H1 (cell line): ENCODE measurements around the gene ACSM3. TPM values are rescaled to one million over a fixed set of nuclear protein-coding genes. Genes with fewer than 3 reads are reported as not detected.

ENCODE experiments used
- CTCF ChIA-PET: fragments of 300-600 bp; sonication (Branson Sonifier 250); formaldehyde crosslinking; loops from one replicate; lab custom pipeline; 2021; ENCODE audit not compliant: partially characterized antibody; lab: Charles Lee
- POLR2A ChIA-PET: fragments of 300-600 bp; sonication (Branson Sonifier 250); formaldehyde crosslinking; loops from one replicate; lab custom pipeline; 2021; ENCODE audit warnings: inconsistent platforms; ENCODE audit not compliant: partially characterized antibody; lab: Charles Lee
- DNase-seq, 2 experiments: peaks; one replicate each; pipeline versions ENCODE4 v3.0.0 to v3.0.0-alpha.2; 2010 to 2022; ENCODE audit warnings: low spot score in 2 of 2, low read depth in 1 of 2, mixed read lengths in 1 of 2
- FAIRE-seq: peaks from 2 replicates; lab custom pipeline; 2011; peaks lifted over from hg19 to GRCh38; lab: Jason Lieb, UNC
- H2AFZ ChIP-seq: 2 replicates; pipeline ENCODE4 v1.8.1; 2012; ENCODE audit warnings: low read length, inconsistent platforms
- H2AK5ac ChIP-seq: 2 replicates; pipeline ENCODE4 v1.6.1; 2013; ENCODE audit warnings: low read depth, low read length
- H2BK120ac ChIP-seq: replicated peaks from 2 replicates; pipeline ENCODE3; 2013; ENCODE audit warnings: low read depth, low read length, inconsistent platforms
- H2BK12ac ChIP-seq: 2 replicates; pipeline ENCODE4 v1.6.1; 2013; ENCODE audit warnings: low read depth, low read length
- H2BK15ac ChIP-seq: 2 replicates; pipeline ENCODE4 v1.6.1; 2013; ENCODE audit warnings: low read length
- H2BK20ac ChIP-seq: 2 replicates; pipeline ENCODE4 v1.6.1; 2013; ENCODE audit warnings: low read length
- H2BK5ac ChIP-seq: 2 replicates; pipeline ENCODE4 v1.6.1; 2013; ENCODE audit warnings: low read depth, low read length
- H3K14ac ChIP-seq: 2 replicates; pipeline ENCODE4 v1.6.1; 2013; ENCODE audit warnings: inconsistent platforms; ENCODE audit not compliant: insufficient read length
- H3K18ac ChIP-seq: 2 replicates; pipeline ENCODE4 v1.6.1; 2013; ENCODE audit warnings: low read length; ENCODE audit errors: extremely low read depth
- H3K23ac ChIP-seq: 2 replicates; pipeline ENCODE4 v1.6.1; 2013; ENCODE audit warnings: inconsistent platforms; ENCODE audit not compliant: insufficient read length
- H3K23me2 ChIP-seq: 2 replicates; pipeline ENCODE4 v1.6.1; 2013; ENCODE audit warnings: low read depth, low read length
- H3K27ac ChIP-seq: 2 replicates; pipeline ENCODE4 v1.6.1; 2011; ENCODE audit warnings: low read depth, low read length, inconsistent platforms
- H3K27me3 ChIP-seq, 4 experiments: replicated peaks in 1 of 4; 1 replicate in 1 of 4; 2 replicates in 3 of 4; pipeline versions ENCODE4 v1.6.1 to v1.8.1; 2011 to 2013; ENCODE audit warnings: low read length in 3 of 4, mild to moderate bottlenecking in 3 of 4, inconsistent platforms in 2 of 4, mixed read lengths in 2 of 4, moderate library complexity in 1 of 4; ENCODE audit not compliant: control insufficient read depth in 3 of 4, insufficient read depth in 3 of 4; ENCODE audit errors: extremely low read depth in 1 of 4
- H3K36me3 ChIP-seq, 4 experiments: 2 replicates each; pipeline versions ENCODE4 v1.6.1 to v1.8.1; 2011 to 2013; ENCODE audit warnings: mild to moderate bottlenecking in 4 of 4, low read length in 3 of 4, moderate library complexity in 2 of 4, control low read depth in 1 of 4, inconsistent platforms in 1 of 4; ENCODE audit not compliant: insufficient read depth in 4 of 4, control insufficient read depth in 2 of 4
- H3K4ac ChIP-seq: replicated peaks from 2 replicates; pipeline ENCODE3; 2013; ENCODE audit warnings: low read length, low read depth, mixed read lengths, inconsistent platforms; ENCODE audit not compliant: insufficient read length
- H3K4me1 ChIP-seq, 4 experiments: replicated peaks in 1 of 4; 1 replicate in 1 of 4; 2 replicates in 3 of 4; pipeline versions ENCODE4 v1.6.1 to v1.8.1; 2011 to 2013; ENCODE audit warnings: low read length in 3 of 4, inconsistent platforms in 2 of 4, mixed read lengths in 1 of 4; ENCODE audit not compliant: insufficient read depth in 4 of 4, control insufficient read depth in 3 of 4
- H3K4me2 ChIP-seq, 2 experiments: 2 replicates each; pipeline versions ENCODE4 v1.6.1 to v1.8.1; 2011 to 2013; ENCODE audit warnings: low read depth in 2 of 2, low read length in 2 of 2, control low read depth in 1 of 2, inconsistent platforms in 1 of 2, mild to moderate bottlenecking in 1 of 2; ENCODE audit not compliant: insufficient read depth in 1 of 2
- H3K4me3 ChIP-seq, 4 experiments: fragments of 200-600, 300-600 bp in 1 of 4; sonication (generic), shearing (Covaris generic), sonication (Bioruptor Twin) in 1 of 4; 2 replicates each; pipeline versions ENCODE4 v1.5.1 to v1.8.1; 2011 to 2016; ENCODE audit warnings: low read length in 4 of 4, low read depth in 3 of 4, control low read depth in 2 of 4, inconsistent platforms in 2 of 4, mild to moderate bottlenecking in 2 of 4, mixed read lengths in 1 of 4, moderate library complexity in 1 of 4; ENCODE audit not compliant: insufficient read depth in 2 of 4; ENCODE audit errors: extremely low read depth in 1 of 4
- H3K56ac ChIP-seq: replicated peaks from 2 replicates; pipeline ENCODE3; 2013; ENCODE audit warnings: low read depth, mild to moderate bottlenecking, mixed read lengths, low read length, inconsistent platforms; ENCODE audit not compliant: insufficient read length
- H3K79me1 ChIP-seq: 2 replicates; pipeline ENCODE4 v1.6.1; 2013; ENCODE audit warnings: low read depth, low read length, control low read depth
- H3K79me2 ChIP-seq, 2 experiments: 2 replicates each; pipeline versions ENCODE4 v1.6.1 to v1.8.1; 2012 to 2013; ENCODE audit warnings: low read length in 2 of 2, mild to moderate bottlenecking in 2 of 2, inconsistent platforms in 1 of 2; ENCODE audit not compliant: insufficient read depth in 2 of 2, control insufficient read depth in 1 of 2
- H3K9ac ChIP-seq, 4 experiments: replicated peaks in 1 of 4; 1 replicate in 1 of 4; 2 replicates in 3 of 4; pipeline versions ENCODE4 v1.6.1 to v1.8.1; 2011 to 2013; ENCODE audit warnings: low read depth in 3 of 4, low read length in 3 of 4, control low read depth in 2 of 4, mild to moderate bottlenecking in 2 of 4, moderate library complexity in 2 of 4, inconsistent platforms in 1 of 4; ENCODE audit errors: extremely low read depth in 1 of 4
- H3K9me3 ChIP-seq, 2 experiments: 2 replicates each; pipeline versions ENCODE4 v1.6.1 to v1.8.1; 2012 to 2013; ENCODE audit warnings: mild to moderate bottlenecking in 2 of 2, moderate library complexity in 2 of 2, control low read depth in 1 of 2, inconsistent platforms in 1 of 2, low read depth in 1 of 2, low read length in 1 of 2, mixed read lengths in 1 of 2; ENCODE audit not compliant: insufficient read depth in 2 of 2
- H4K20me1 ChIP-seq, 2 experiments: replicated peaks in 1 of 2; 2 replicates each; pipeline versions ENCODE3 to v1.8.1; 2011 to 2013; ENCODE audit warnings: inconsistent platforms in 2 of 2, low read length in 2 of 2, mild to moderate bottlenecking in 1 of 2; ENCODE audit not compliant: insufficient read depth in 2 of 2, control insufficient read depth in 1 of 2
- H4K5ac ChIP-seq: 2 replicates; pipeline ENCODE4 v1.6.1; 2013; ENCODE audit warnings: low read length, low read depth, mixed read lengths, inconsistent platforms; ENCODE audit not compliant: insufficient read length
- H4K8ac ChIP-seq: 2 replicates; pipeline ENCODE4 v1.8.0; 2013; ENCODE audit warnings: mild to moderate bottlenecking, moderate library complexity, low read length, inconsistent platforms; ENCODE audit not compliant: insufficient read depth; ENCODE audit errors: extremely low read depth
- H4K91ac ChIP-seq: replicated peaks from 2 replicates; pipeline ENCODE3; 2013; ENCODE audit warnings: low read length, mixed read lengths, inconsistent platforms; ENCODE audit not compliant: insufficient read length
- CTBP2 ChIP-seq: IDR thresholded peaks from 2 replicates; pipeline ENCODE4 v1.7.0; 2011; ENCODE audit warnings: borderline replicate concordance, mild to moderate bottlenecking, moderate library complexity, mixed read lengths, low read length; ENCODE audit not compliant: insufficient read depth, insufficient read length
- EP300 ChIP-seq, 2 experiments: IDR thresholded peaks; 1 replicate in 1 of 2; 2 replicates in 1 of 2; pipeline ENCODE4 v1.6.1; 2011 to 2012; ENCODE audit warnings: low read depth in 2 of 2, low read length in 2 of 2, mild to moderate bottlenecking in 2 of 2, borderline replicate concordance in 1 of 2, inconsistent platforms in 1 of 2, moderate library complexity in 1 of 2
- RBBP5 ChIP-seq: IDR thresholded peaks from 2 replicates; pipeline ENCODE4 v1.7.1; 2012; ENCODE audit warnings: low read depth, mild to moderate bottlenecking, inconsistent platforms, low read length, moderate library complexity, borderline replicate concordance
- RXRA ChIP-seq: IDR thresholded peaks from 2 replicates; pipeline ENCODE4 v1.6.1; 2011; ENCODE audit warnings: low read depth, mild to moderate bottlenecking, low read length, moderate library complexity; ENCODE audit not compliant: insufficient read depth
- SAP30 ChIP-seq: fragments of 300-600 bp; sonication (generic); IDR thresholded peaks from 2 replicates; pipeline ENCODE4 v1.7.1; 2012; ENCODE audit warnings: low read length, moderate library complexity, mild to moderate bottlenecking, inconsistent platforms; ENCODE audit not compliant: insufficient read depth, insufficient replicate concordance
- SIN3A ChIP-seq, 2 experiments: IDR thresholded peaks in 1 of 2; conservative IDR thresholded peaks in 1 of 2; 2 replicates each; pipeline ENCODE4 v1.6.1; 2011 to 2012; ENCODE audit warnings: low read length in 2 of 2, improper control_type of control experiment in 1 of 2, low read depth in 1 of 2, mild to moderate bottlenecking in 1 of 2
- SUZ12 ChIP-seq: fragments of 200-600 bp; sonication (generic); IDR thresholded peaks from 2 replicates; pipeline ENCODE4 v1.6.1; 2012; ENCODE audit warnings: mild to moderate bottlenecking, inconsistent platforms, low read length, moderate library complexity, mixed read lengths
- WGBS, 2 experiments: shearing (Covaris generic) in 1 of 2; methylation state at CpG; one replicate each; pipeline versions ENCODE4 v1.1.6 to v1.1.7; 2013 to 2015; ENCODE audit warnings: low lambda C conversion rate in 2 of 2, mixed read lengths in 2 of 2, inconsistent platforms in 1 of 2, low coverage in 1 of 2, missing lambda C conversion rate in 1 of 2; ENCODE audit not compliant: insufficient replicate concordance in 2 of 2, insufficient coverage in 1 of 2, insufficient read length in 1 of 2; ENCODE audit errors: extremely low coverage in 1 of 2, missing lambda C conversion rate in 1 of 2; 5-methylcytosine and 5-hydroxymethylcytosine counted together
- polyA plus RNA-seq, 7 experiments: library from polyadenylated mRNA; depleted of rRNA in 3 of 7; stranded (reverse) in 5 of 7; unstranded in 2 of 7; fragments of >200 nt in 5 of 7; fragments of 200-250 nt in 2 of 7; gene quantifications; 1 replicate in 5 of 7; 2 replicates in 1 of 7; 4 replicates in 1 of 7; pipeline versions ENCODE4 v1.2.1 to v1.2.3, GENCODE V29; 2011 to 2013; ENCODE audit warnings: missing spikeins in 2 of 7, mixed read lengths in 2 of 7
- total RNA-seq: library from RNA; stranded (reverse); fragmentation: NEBNext Ultra II Directional; extraction: Animal tissue kit (Norgen Biotek cat#: 25700); gene quantifications from 2 replicates; pipeline ENCODE4 v1.2.1, GENCODE V29; 2021
- TF ChIP-seq, protein P1 (sequence below): IDR thresholded peaks from 2 replicates; pipeline ENCODE4 v1.6.1; 2012; ENCODE audit warnings: low read length, inconsistent platforms

The ACSM3 gene
- total and polyA plus RNA-seq, 2 of the 8 experiments (the other 6 are each of a cell fraction or from before 2014, with no cell fraction given) = 5.7 to 6.2 TPM

GRCh38 chr16:20814784-20815183, 51.0 kb downstream of the ACSM3 start:
- DNase-seq = no peak
- Histone ChIP-seq H3K18ac (no peak overlapping the region), H4K91ac (no peak overlapping the region), H2BK15ac (no peak overlapping the region), H3K9me3 (no peaks in the 10 kb centered on the region), H4K8ac (no peak overlapping the region), H2BK20ac (no peak overlapping the region), H3K23me2 (no peaks in the 10 kb centered on the region), H3K23ac (no peak overlapping the region), H2BK5ac (no peak overlapping the region), H2AFZ (no peak overlapping the region), H2BK12ac (no peak overlapping the region), H3K14ac (no peak overlapping the region), H3K79me2 (no peaks in the 10 kb centered on the region), H3K4me3 (no peak overlapping the region), H3K36me3 (peaks cover 0 to 5% (median 3%) of the 10 kb centered on the region in 4 experiments; a peak in 5 of 8 replicates), H3K4ac (no peak overlapping the region), H2AK5ac (no peak overlapping the region), H3K9ac (no peak overlapping the region), H3K79me1 (no peaks in the 10 kb centered on the region; the same call in 1 of the 2 replicates), H3K4me1 (no peaks in the 10 kb centered on the region), H3K56ac (no peak overlapping the region), H3K4me2 (no peak overlapping the region), H2BK120ac (no peak overlapping the region), H4K5ac (no peak overlapping the region), H3K27me3 (no peaks in the 10 kb centered on the region), H3K27ac (no peak overlapping the region), H4K20me1 (no peaks in the 10 kb centered on the region)
- CTCF ChIA-PET = interaction anchor here (1.5 kb wide), 2 partner anchors 18 to 36 kb away, joined by 4 to 5 read pairs; no protein-coding TSS in a partner anchor
- WGBS, 2 experiments = 84% methylated on average over 4 of the region's 4 CpGs; no CpG with 5 or more reads in 1 of the 2 experiments
- POLR2A ChIA-PET = interaction anchor here (1.5 kb wide), 1 partner anchor 8 kb away, joined by 6 read pairs; the partner anchor contains the start of genes ERI2 and REXO5
- no peak for TF ChIP-seq RXRA
- no peak for TF ChIP-seq SAP30
- TF ChIP-seq EP300 (IDR thresholded peaks at IDR 0.05; ENCODE audit: borderline replicate concordance in 1 of 2, low read depth in 2 of 2, low read length in 2 of 2) = no peak
- no peak for TF ChIP-seq CTBP2
- no peak for TF ChIP-seq SUZ12
- no peak for TF ChIP-seq SIN3A (conservative IDR thresholded peaks at IDR 0.05 in 1 of 2, IDR thresholded peaks at IDR 0.05 in 1 of 2; ENCODE audit: low read depth in 1 of 2, low read length in 2 of 2)
- TF ChIP-seq, protein P1, sequence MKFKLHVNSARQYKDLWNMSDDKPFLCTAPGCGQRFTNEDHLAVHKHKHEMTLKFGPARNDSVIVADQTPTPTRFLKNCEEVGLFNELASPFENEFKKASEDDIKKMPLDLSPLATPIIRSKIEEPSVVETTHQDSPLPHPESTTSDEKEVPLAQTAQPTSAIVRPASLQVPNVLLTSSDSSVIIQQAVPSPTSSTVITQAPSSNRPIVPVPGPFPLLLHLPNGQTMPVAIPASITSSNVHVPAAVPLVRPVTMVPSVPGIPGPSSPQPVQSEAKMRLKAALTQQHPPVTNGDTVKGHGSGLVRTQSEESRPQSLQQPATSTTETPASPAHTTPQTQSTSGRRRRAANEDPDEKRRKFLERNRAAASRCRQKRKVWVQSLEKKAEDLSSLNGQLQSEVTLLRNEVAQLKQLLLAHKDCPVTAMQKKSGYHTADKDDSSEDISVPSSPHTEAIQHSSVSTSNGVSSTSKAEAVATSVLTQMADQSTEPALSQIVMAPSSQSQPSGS = no peak
- no peak for TF ChIP-seq RBBP5
- FAIRE-seq = no peak
